Stimulated activated CD4-positive, alpha-beta T cell treated with anti-CD3 and anti-CD28 coated beads, Interleukin-4, amount 100 ng/mL, for 24 hours (primary cell): ENCODE results near the gene KCTD13.
"Not testable (repeated sequence)": the region's sequence is repeated elsewhere in the genome, so short reads cannot be mapped to it uniquely, and the experiment has no call there.

Experiments
- DNase-seq: peaks from one replicate; pipeline ENCODE4 v3.0.0-alpha.2; 2020

The KCTD13 gene

GRCh38 chr16:29925781-29926710 is at the start of gene KCTD13:
KCTD13 (minus strand) TSS chr16:29926226; CDS start chr16:29926033, 193 bp downstream.
- peak; percentile 87 for DNase-seq

DNA sequence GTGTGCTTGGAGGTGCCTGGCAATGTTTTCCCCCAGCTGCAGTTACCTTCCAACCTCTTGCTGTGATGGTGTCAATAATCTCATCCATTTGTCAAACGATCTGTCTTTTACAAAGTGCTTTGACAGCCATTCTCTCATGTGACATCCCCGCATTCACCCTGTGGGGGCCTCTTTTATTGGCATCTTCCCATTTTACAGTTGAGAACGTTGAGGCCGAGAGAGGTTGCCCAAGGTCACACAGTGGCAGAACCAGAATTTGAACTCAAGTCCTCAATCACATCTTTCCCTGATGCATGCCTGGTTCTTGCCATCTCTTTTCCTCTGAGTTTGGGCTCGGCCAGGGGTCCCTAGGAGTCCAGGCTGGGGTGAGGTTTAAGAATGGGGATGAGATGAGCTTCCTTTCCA is 49.1 kb upstream of the KCTD13 start:
- no peak for DNase-seq

- DNase-seq: no peak
These were observed 48.5 kb upstream of the KCTD13 start for GRCh38 chr16:29974291-29975133.

GRCh38 chr16:29973384-29974246 is 47.6 kb upstream of the KCTD13 start, which contains the start of gene TAOK2:
TAOK2 (plus strand) TSS chr16:29973868; CDS start chr16:29977773, 3,905 bp downstream.
- DNase-seq: peak; percentile 97

DNA sequence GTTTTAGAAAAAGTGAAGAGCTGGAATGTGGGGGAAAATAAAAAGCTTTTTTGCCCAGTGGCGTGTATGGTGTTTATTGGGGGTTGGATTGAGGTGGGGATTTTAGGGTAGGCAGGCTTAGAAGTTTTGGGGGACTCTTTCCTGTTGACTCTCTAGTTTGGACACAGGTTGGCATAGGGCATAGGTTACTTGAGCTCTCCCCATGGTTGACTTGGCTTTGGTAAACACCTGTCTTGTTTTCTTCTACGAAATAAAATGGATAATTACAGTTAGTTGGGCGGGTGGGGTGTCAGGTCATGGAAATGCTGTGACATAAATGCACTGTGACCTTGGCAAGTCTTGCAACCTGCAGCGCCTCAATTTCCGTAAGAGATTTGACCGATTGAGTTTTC is 47.0 kb upstream of the KCTD13 start:
- no peak for DNase-seq

- DNase-seq: no peak
These were observed 46.5 kb upstream of the KCTD13 start for GRCh38 chr16:29972500-29972899.

GRCh38 chr16:29971304-29971703 is 45.3 kb upstream of the KCTD13 start:
- no peak for DNase-seq

GRCh38 chr16:29968205-29968604 is 42.2 kb upstream of the KCTD13 start:
- DNase-seq: no peak

- DNase-seq: no peak
These were observed 37.2 kb upstream of the KCTD13 start for GRCh38 chr16:29963021-29963743.

GRCh38 chr16:29962344-29962994 is 36.4 kb upstream of the KCTD13 start:
- DNase-seq: no peak

DNA sequence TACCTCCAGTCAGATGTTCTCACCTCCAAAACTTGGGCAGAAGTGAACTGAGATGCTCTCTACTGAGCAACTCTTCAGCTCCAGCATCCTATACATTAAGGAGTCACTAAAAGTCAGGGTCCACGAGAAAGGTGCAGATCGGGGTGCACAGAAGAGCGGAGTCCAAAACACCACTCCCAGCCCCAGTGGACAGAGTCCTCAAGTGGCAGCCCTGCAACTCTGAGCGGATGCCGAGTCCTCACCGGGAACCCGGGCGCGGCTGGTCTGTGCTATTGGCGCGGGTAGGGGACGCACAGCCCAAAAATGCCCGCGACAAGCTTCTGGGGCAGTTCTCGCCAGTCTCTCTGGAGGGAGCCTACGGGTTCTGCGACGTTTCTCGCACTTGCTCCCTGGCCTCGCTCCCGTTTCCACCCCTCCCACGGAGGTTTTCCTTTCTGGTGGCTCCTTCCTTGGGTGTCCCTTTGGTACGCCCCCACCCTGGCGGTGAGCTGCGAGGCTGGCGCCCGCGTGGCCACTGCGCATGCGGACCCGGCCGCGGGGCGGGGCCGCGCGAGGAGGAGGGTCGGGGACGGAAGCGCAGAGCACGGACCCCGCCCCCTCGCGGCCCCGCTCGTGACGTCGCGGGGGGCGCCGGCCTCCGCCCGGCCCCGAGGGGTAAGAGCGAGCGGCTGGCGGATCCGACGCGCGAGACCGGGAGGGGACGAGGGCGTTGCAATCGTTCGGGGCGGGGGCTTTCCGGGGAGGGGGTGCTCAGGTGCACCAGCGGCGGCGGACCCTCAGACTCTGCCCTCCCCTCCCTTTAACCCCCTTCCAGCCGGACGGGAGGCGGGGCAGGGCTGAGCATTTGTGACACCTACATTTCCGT is 35.7 kb upstream of the KCTD13 start, which contains the start of gene TMEM219:
Gene TMEM219, plus strand, starts transcription at position 601 of the 865 bp plus-strand sequence. CDS start 1,065 bp downstream, outside the sequence.
- peak; percentile 91 for DNase-seq

DNA sequence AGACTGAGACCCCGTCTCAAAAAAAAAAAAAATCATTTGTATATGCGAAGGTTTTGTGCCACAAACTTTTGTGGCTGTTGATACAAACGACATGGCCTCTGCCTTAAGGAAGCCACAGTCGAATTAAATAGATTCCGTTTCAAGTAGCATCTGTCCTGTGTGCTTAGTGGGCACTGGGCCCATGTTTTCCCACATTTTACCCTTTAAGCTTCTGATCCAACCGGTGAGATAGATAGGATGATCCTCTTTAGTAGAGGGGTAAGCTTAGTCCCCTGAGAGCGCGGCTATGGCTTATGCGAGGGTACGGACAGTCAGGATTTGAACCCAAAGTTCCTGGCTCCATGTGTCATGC is 35.1 kb upstream of the KCTD13 start:
- DNase-seq: no peak

GRCh38 chr16:29959821-29960220 is 33.8 kb upstream of the KCTD13 start:
- not testable (repeated sequence) for DNase-seq

DNA sequence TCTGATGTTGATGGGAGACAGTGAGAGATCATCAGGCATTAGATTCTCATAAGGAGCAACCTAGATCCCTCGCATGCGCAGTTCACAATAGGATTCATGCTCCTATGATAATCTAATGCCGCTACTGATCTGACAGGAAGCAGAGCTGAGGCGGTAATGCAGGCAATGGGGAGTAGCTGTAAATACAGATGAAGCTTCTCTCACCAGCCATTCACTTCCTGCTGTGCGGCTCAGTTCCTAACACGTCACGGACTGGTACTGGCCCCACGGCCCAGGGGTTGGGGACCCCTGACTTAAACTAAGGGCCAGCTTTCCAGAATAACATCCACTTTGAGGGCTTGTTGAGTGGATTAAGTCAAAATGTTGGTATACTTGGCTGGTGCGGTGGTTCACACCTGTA is 33.3 kb upstream of the KCTD13 start:
- no peak for DNase-seq

GRCh38 chr16:29958756-29959155 is 32.7 kb upstream of the KCTD13 start:
- no peak for DNase-seq

GRCh38 chr16:29951625-29952365 is 25.8 kb upstream of the KCTD13 start:
- DNase-seq: no peak

- DNase-seq: no peak
These were observed 24.9 kb upstream of the KCTD13 start for GRCh38 chr16:29950806-29951461.

DNA sequence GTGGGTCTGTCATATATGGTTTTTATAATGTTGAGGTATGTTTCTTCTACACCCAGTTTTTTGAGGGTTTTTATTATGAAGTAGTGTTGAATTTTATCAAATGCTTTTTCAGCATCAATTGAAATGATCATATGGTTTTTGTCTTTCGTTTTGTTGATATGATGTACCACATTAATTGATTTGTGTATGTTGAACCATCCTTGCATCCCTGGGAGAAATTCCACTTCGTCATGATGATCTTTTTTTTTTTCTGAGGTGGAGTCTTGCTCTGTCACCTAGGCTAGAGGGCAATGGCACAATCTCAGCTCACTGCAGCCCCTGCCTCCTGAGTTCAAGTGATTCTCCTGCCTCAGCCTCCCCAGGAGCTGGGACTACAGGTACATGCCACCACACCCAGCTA is 21.9 kb upstream of the KCTD13 start:
- no peak for DNase-seq
